Muscle of leg (tissue), 11 donors: ENCODE measurements around the gene AGBL1. TPM values are rescaled to one million over a fixed set of nuclear protein-coding genes. Genes with fewer than 3 reads are reported as not detected.
A peak's percentile ranks its signal among the peaks of the same experiment; 100 is the strongest.

Source experiments
- DNase-seq: peaks from one replicate; pipeline ENCODE4 v3.0.0; 2013
- H3K27ac ChIP-seq: one replicate; pipeline ENCODE4 v1.5.1; 2013; ENCODE audit warnings: mild to moderate bottlenecking, low read length, control low read depth
- H3K27me3 ChIP-seq: one replicate; pipeline ENCODE4 v1.6.1; 2013; ENCODE audit warnings: low read length; ENCODE audit not compliant: control insufficient read depth, insufficient read depth
- H3K36me3 ChIP-seq: one replicate; pipeline ENCODE4 v1.6.1; 2013; ENCODE audit warnings: low read length; ENCODE audit not compliant: control insufficient read depth, insufficient read depth
- H3K4me1 ChIP-seq: one replicate; pipeline ENCODE4 v1.6.1; 2013; ENCODE audit warnings: low read length; ENCODE audit not compliant: control insufficient read depth, insufficient read depth
- H3K4me3 ChIP-seq: one replicate; pipeline ENCODE4 v1.5.1; 2013; ENCODE audit warnings: low read length, control low read depth
- H3K9me3 ChIP-seq: replicated peaks from 2 replicates; pipeline ENCODE4 v1.6.1; 2013; ENCODE audit warnings: low read depth, low read length; ENCODE audit not compliant: control insufficient read depth
- WGBS: methylation state at CpG from one replicate; pipeline ENCODE4 v1.1.5; 2013; ENCODE audit warnings: missing lambda C conversion rate; ENCODE audit not compliant: insufficient coverage; 5-methylcytosine and 5-hydroxymethylcytosine counted together
- polyA plus RNA-seq, 8 donors: library from polyadenylated mRNA; unstranded; fragments of 120-200 nt; gene quantifications; one replicate each; pipeline versions ENCODE4 v1.2.1 to v1.2.3, GENCODE V29; 2013; ENCODE audit warnings: inconsistent platforms in 1 of 8, low replicate concordance in 1 of 8; ENCODE audit not compliant: insufficient read length in 8 of 8, insufficient read depth in 1 of 8
- total RNA-seq: library from RNA; stranded (reverse); fragments of 120-200 nt; gene quantifications from one replicate; pipeline ENCODE4 v1.2.4, GENCODE V29; 2013

The AGBL1 gene
- total and polyA plus RNA-seq, 9 donors = 6.0 to 18.1 (median 7.9) TPM

GRCh38 chr15:86312486-86312885, 232.8 kb downstream of the AGBL1 start:
- no peaks in the 10 kb centered on the region for H3K27me3 ChIP-seq
- no peaks in the 10 kb centered on the region for H3K9me3 ChIP-seq
- H3K27ac ChIP-seq = no peak overlapping the region
- 76% methylated on average over 4 of the region's 4 CpGs for WGBS
- no peak for DNase-seq
- no peaks in the 10 kb centered on the region for H3K36me3 ChIP-seq
- H3K4me1 ChIP-seq = peaks cover 8% of the 10 kb centered on the region
- no peak overlapping the region for H3K4me3 ChIP-seq

GRCh38 chr15:86316216-86316615, 236.5 kb downstream of the AGBL1 start:
- H3K4me1 ChIP-seq = peaks cover 8% of the 10 kb centered on the region

DNA sequence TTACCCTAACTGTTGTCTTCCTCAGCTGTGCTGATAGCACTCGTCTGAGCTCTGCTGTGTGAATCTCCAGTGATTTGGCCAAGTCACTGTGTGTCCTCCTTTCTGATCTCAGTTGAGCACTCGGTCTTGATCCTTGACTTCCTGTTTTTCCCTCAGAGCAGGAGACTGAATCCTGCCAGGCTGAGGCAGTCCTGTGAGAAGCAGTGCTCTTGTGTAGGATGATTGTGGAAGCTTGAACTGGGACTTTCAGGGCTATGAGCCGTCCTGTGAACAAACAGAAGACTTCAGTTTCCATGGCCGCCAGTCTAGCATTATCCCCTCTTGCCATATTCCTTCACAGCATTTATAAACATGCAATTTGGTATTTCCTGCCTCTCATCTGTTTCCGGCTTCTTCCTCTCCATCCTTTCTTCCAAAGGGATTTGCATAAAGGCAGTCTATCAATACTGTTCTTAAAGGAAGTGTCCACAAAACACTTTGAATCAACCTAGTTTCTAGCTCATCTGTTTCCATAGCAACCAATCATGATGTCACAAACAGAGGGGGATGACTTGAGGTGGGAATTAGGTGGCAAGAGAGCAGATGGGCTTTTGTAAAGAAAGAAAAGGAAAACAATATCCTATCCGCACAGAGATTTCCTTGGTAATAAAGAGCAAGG, 237.2 kb downstream of the AGBL1 start:
- WGBS = 24% methylated on average over 3 of the region's 6 CpGs
- peak; percentile 80 for DNase-seq

More at GRCh38 chr15:86316216-86316615, 236.5 kb downstream of the AGBL1 start:
- Histone ChIP-seq H3K27me3 (no peaks in the 10 kb centered on the region), H3K4me3 (no peak overlapping the region), H3K36me3 (no peaks in the 10 kb centered on the region), H3K27ac (peak overlapping the region; percentile 78), H3K9me3 (no peaks in the 10 kb centered on the region)
- 40% methylated on average over 1 of the region's 8 CpGs for WGBS
- no peak for DNase-seq

GRCh38 chr15:86317384-86317740, 237.7 kb downstream of the AGBL1 start:
- Histone ChIP-seq H3K9me3 (no peaks in the 10 kb centered on the region), H3K27me3 (no peaks in the 10 kb centered on the region), H3K4me1 (peaks cover 8% of the 10 kb centered on the region), H3K36me3 (no peaks in the 10 kb centered on the region), H3K27ac (peak overlapping the region; percentile 78), H3K4me3 (no peak overlapping the region)
- 52% methylated on average over 3 of the region's 4 CpGs for WGBS
- DNase-seq = peak; percentile 77

More for the DNA sequence above, 237.2 kb downstream of the AGBL1 start:
- no peaks in the 10 kb centered on the region for H3K9me3 ChIP-seq
- H3K36me3 ChIP-seq = no peaks in the 10 kb centered on the region
- H3K4me1 ChIP-seq = peaks cover 8% of the 10 kb centered on the region
- H3K27ac ChIP-seq = peak overlapping the region; percentile 78
- H3K4me3 ChIP-seq = no peak overlapping the region
- H3K27me3 ChIP-seq = no peaks in the 10 kb centered on the region

DNA sequence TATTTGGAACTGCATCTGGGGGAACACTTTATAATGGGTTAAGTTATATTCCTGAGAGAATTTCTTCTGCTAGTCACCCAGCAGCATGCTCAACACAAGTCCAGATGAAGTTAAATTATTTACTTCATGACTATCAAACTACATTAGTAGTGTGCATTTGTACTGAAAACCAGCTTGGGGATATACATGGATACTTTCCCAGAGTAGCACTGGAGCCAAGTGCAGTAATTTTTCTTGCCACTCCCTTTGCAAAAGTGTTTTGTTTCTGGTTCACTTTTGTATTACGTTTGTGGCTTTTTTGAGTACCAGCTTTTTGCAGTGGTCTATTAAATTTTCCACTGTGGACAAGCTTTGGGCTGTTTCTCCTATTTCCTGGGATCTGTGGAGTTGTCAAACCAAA, 243.0 kb downstream of the AGBL1 start:
- H3K27me3 ChIP-seq = no peaks in the 10 kb centered on the region
- WGBS = 50% methylated on average over 1 of the region's 1 CpG
- no peak overlapping the region for H3K27ac ChIP-seq
- H3K9me3 ChIP-seq = no peaks in the 10 kb centered on the region
- DNase-seq = peak; percentile 27
- H3K36me3 ChIP-seq = no peaks in the 10 kb centered on the region
- no peak overlapping the region for H3K4me3 ChIP-seq
- H3K4me1 ChIP-seq = no peaks in the 10 kb centered on the region

- Histone ChIP-seq H3K4me3 (no peak overlapping the region), H3K27me3 (no peaks in the 10 kb centered on the region), H3K36me3 (no peaks in the 10 kb centered on the region), H3K9me3 (peaks cover 17% of the 10 kb centered on the region), H3K27ac (no peak overlapping the region), H3K4me1 (no peaks in the 10 kb centered on the region)
- whole genome bisulfite sequencing = 100% methylated on average over 1 of the region's 2 CpGs
- no peak for DNase-seq
Measured at GRCh38 chr15:86327230-86327865, 247.7 kb downstream of the AGBL1 start.

DNA sequence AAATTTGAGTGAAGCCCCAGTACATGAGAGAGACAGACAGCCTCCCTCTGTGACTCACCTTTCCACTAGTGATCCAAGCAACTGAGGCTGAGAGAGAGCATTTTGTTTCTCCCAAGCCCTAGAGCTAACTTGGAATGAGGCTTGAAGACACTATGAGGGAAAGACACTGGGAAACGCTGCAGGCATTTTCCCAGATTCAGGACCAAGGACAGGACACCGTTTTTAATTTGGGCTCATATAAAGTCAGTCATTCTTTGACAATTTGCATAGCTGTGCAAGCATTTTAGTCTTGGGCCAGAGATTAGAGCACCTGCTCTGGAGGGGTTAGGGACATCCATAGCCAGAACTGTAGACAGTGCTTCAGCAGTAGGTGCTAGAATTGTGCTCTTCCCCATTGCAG, 249.0 kb downstream of the AGBL1 start:
- 57% methylated on average over 2 of the region's 2 CpGs for WGBS

GRCh38 chr15:86329311-86330013, 249.8 kb downstream of the AGBL1 start:
- 88% methylated on average over 1 of the region's 3 CpGs for WGBS
- H3K4me3 ChIP-seq = no peak overlapping the region
- H3K27ac ChIP-seq = no peak overlapping the region
- H3K9me3 ChIP-seq = peaks cover 17% of the 10 kb centered on the region
- no peaks in the 10 kb centered on the region for H3K4me1 ChIP-seq
- H3K27me3 ChIP-seq = no peaks in the 10 kb centered on the region
- no peaks in the 10 kb centered on the region for H3K36me3 ChIP-seq
- no peak for DNase-seq

More for the DNA sequence above, 249.0 kb downstream of the AGBL1 start:
- H3K36me3 ChIP-seq = no peaks in the 10 kb centered on the region
- no peak overlapping the region for H3K27ac ChIP-seq
- no peaks in the 10 kb centered on the region for H3K27me3 ChIP-seq
- H3K4me1 ChIP-seq = no peaks in the 10 kb centered on the region
- peak; percentile 19 for DNase-seq
- H3K4me3 ChIP-seq = no peak overlapping the region
- peaks cover 17% of the 10 kb centered on the region for H3K9me3 ChIP-seq

DNA sequence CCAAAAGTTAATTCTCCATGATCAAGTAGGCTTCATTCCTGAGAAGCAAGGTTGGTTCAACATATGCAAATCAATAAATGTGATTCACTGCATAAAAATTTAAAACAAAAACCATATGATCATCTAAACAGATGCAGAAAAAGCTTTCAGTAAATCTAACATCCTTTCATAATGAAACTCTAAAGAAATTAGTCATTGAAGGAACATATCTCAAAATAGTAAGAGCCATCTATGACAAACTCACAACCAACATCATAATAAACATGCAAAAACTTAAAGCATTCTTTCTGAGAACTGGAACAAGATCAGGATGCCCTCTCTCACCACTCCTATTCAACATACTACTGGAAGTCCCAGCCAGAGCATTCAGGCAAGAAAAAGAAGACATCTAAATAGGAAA, 254.1 kb downstream of the AGBL1 start:
- no peaks in the 10 kb centered on the region for H3K36me3 ChIP-seq
- H3K27ac ChIP-seq = no peak overlapping the region
- H3K9me3 ChIP-seq = peaks cover 13% of the 10 kb centered on the region
- H3K4me3 ChIP-seq = no peak overlapping the region
- no peaks in the 10 kb centered on the region for H3K27me3 ChIP-seq
- no peaks in the 10 kb centered on the region for H3K4me1 ChIP-seq
- no peak for DNase-seq

GRCh38 chr15:86336051-86336788, 256.5 kb downstream of the AGBL1 start:
- Histone ChIP-seq H3K27ac (no peak overlapping the region), H3K27me3 (no peaks in the 10 kb centered on the region), H3K9me3 (no peaks in the 10 kb centered on the region), H3K36me3 (no peaks in the 10 kb centered on the region), H3K4me3 (no peak overlapping the region), H3K4me1 (no peaks in the 10 kb centered on the region)
- WGBS = 72% methylated on average over 3 of the region's 6 CpGs
- DNase-seq = no peak
